Type B pancreatic cell (in vitro differentiated cells): ENCODE data around the gene LGI4. TPM values are rescaled to one million over a fixed set of nuclear protein-coding genes. Genes with fewer than 3 reads are reported as not detected.

Experiments used
- DNase-seq: peaks from one replicate; pipeline ENCODE4 v3.0.0; 2021; ENCODE audit warnings: mixed read lengths; ENCODE audit not compliant: unreplicated experiment; ENCODE audit errors: extremely low spot score
- H3K27ac Mint-ChIP-seq: 2 replicates; pipeline ENCODE4 v1.8.0; 2021; ENCODE audit warnings: mild to moderate bottlenecking, mixed read lengths
- H3K27me3 Mint-ChIP-seq: 2 replicates; pipeline ENCODE4 v1.8.0; 2021; ENCODE audit warnings: mixed read lengths
- H3K36me3 Mint-ChIP-seq: 2 replicates; pipeline ENCODE4 v1.8.0; 2021; ENCODE audit warnings: mixed read lengths
- H3K4me1 Mint-ChIP-seq: one replicate; pipeline ENCODE4 v1.8.0; 2021; ENCODE audit warnings: mixed read lengths; ENCODE audit not compliant: unreplicated experiment
- H3K4me3 Mint-ChIP-seq: 2 replicates; pipeline ENCODE4 v1.8.0; 2021; ENCODE audit warnings: mild to moderate bottlenecking, mixed read lengths
- H3K9me3 Mint-ChIP-seq: 2 replicates; pipeline ENCODE4 v1.8.0; 2021; ENCODE audit warnings: mixed read lengths
- CTCF ChIP-seq: fragments of 200-600 bp; sonication (generic); conservative IDR thresholded peaks from 2 replicates; pipeline ENCODE4 v1.5.0; 2021; ENCODE audit warnings: antibody characterized with exemption, mild to moderate bottlenecking
- total RNA-seq: library from RNA; stranded (reverse); gene quantifications from 2 replicates; pipeline ENCODE4 v1.2.1, GENCODE V29; 2021; ENCODE audit warnings: low replicate concordance

Gene LGI4
- total RNA-seq, 1 donor from 2014 or later = 2.2 TPM

GRCh38 chr19:35120898-35121297 lies 14.0 kb downstream of the LGI4 start:
- no peak for DNase-seq
- Mint-ChIP-seq H3K27ac (no peak overlapping the region), H3K9me3 (no peaks in the 10 kb centered on the region), H3K27me3 (no peaks in the 10 kb centered on the region), H3K4me3 (no peak overlapping the region), H3K4me1 (peaks cover 45% of the 10 kb centered on the region), H3K36me3 (no peaks in the 10 kb centered on the region)
- no peak for TF ChIP-seq CTCF

- DNase-seq = no peak
- Mint-ChIP-seq H3K36me3 (no peaks in the 10 kb centered on the region), H3K27me3 (no peaks in the 10 kb centered on the region), H3K27ac (peak overlapping the region; percentile 23), H3K4me3 (no peak overlapping the region), H3K9me3 (no peaks in the 10 kb centered on the region), H3K4me1 (peaks cover 45% of the 10 kb centered on the region)
- no peak for TF ChIP-seq CTCF
Observed at GRCh38 chr19:35120492-35120891, 14.4 kb downstream of the LGI4 start.

- Mint-ChIP-seq H3K9me3 (no peaks in the 10 kb centered on the region), H3K4me1 (peaks cover 48% of the 10 kb centered on the region), H3K4me3 (peak overlapping the region; percentile 25), H3K27me3 (no peaks in the 10 kb centered on the region), H3K36me3 (no peaks in the 10 kb centered on the region), H3K27ac (no peak overlapping the region)
- DNase-seq = no peak
- TF ChIP-seq CTCF = no peak
Observed at GRCh38 chr19:35119578-35120155, 15.2 kb downstream of the LGI4 start.

- TF ChIP-seq CTCF = no peak
- no peak for DNase-seq
- H3K27ac Mint-ChIP-seq = peak overlapping the region; percentile 89
- H3K9me3 Mint-ChIP-seq = no peaks in the 10 kb centered on the region
- H3K36me3 Mint-ChIP-seq = no peaks in the 10 kb centered on the region
- peak overlapping the region; percentile 77 for H3K4me3 Mint-ChIP-seq
- H3K4me1 Mint-ChIP-seq = peaks cover 50% of the 10 kb centered on the region
- no peaks in the 10 kb centered on the region for H3K27me3 Mint-ChIP-seq
Observed at GRCh38 chr19:35119091-35119490, 15.8 kb downstream of the LGI4 start.

- no peak for TF ChIP-seq CTCF
- H3K27ac Mint-ChIP-seq = peak overlapping the region; percentile 89
- peak overlapping the region; percentile 77 for H3K4me3 Mint-ChIP-seq
- H3K36me3 Mint-ChIP-seq = no peaks in the 10 kb centered on the region
- no peak for DNase-seq
- H3K4me1 Mint-ChIP-seq = peaks cover 44% of the 10 kb centered on the region
- H3K9me3 Mint-ChIP-seq = no peaks in the 10 kb centered on the region
- no peaks in the 10 kb centered on the region for H3K27me3 Mint-ChIP-seq
Observed at GRCh38 chr19:35118268-35119020, 16.4 kb downstream of the LGI4 start.
